ACC112 (cell line): ENCODE data around the gene FLT1.

Source experiments
- H2AFZ ChIP-seq: fragments of 200-600 bp; sonication (generic); one replicate; pipeline ENCODE4 v1.6.0; 2017; ENCODE audit warnings: antibody characterized with exemption, low read length; ENCODE audit not compliant: unreplicated experiment
- H3K27ac ChIP-seq: fragments of 200-600 bp; sonication (generic); 2 replicates; pipeline ENCODE4 v1.5.1; 2014; ENCODE audit warnings: low read depth, mild to moderate bottlenecking, antibody characterized with exemption, low read length, moderate library complexity
- H3K27me3 ChIP-seq: fragments of 200-600 bp; sonication (generic); 2 replicates; pipeline ENCODE4 v1.6.1; 2014; ENCODE audit warnings: mild to moderate bottlenecking, antibody characterized with exemption, low read length, moderate library complexity, mixed read lengths; ENCODE audit not compliant: insufficient read depth
- H3K36me3 ChIP-seq: fragments of 200-600 bp; sonication (generic); 2 replicates; pipeline ENCODE4 v1.6.1; 2016; ENCODE audit warnings: mild to moderate bottlenecking, antibody characterized with exemption, low read length, moderate library complexity, mixed read lengths; ENCODE audit not compliant: insufficient read depth
- H3K4me1 ChIP-seq: fragments of 200-600 bp; sonication (generic); one replicate; pipeline ENCODE4 v1.6.1; 2016; ENCODE audit warnings: low read length, mixed read lengths; ENCODE audit not compliant: insufficient read depth, unreplicated experiment, control insufficient read depth
- H3K4me3 ChIP-seq: fragments of 200-600 bp; sonication (generic); 2 replicates; pipeline ENCODE4 v1.5.1; 2014; ENCODE audit warnings: mild to moderate bottlenecking, low read depth, low read length
- H3K79me2 ChIP-seq: fragments of 200-600 bp; sonication (generic); one replicate; pipeline ENCODE4 v1.6.0; 2016; ENCODE audit warnings: low read length; ENCODE audit not compliant: control insufficient read depth, unreplicated experiment, insufficient read depth

Gene FLT1

DNA sequence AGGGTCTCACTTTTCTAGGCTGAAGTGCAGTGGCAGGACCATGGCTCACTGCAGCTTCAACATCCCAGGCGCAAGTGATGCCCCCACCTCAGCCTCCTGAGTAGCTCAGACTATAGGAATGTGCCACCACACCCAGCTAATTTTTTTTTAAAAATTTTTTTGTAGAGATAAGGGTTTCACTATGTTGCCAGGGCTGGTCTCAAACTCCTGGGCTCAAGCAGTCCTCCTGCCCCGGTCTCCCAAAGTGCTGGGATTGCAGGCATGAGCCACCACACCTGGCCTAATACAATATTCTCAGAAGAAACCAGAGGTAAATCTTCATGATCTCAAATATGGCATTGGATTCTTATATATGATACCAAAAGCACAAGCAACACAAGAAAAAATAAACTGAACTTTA lies 47.7 kb downstream of the FLT1 start:
- H3K36me3 ChIP-seq = no peaks in the 10 kb centered on the region
- no peak overlapping the region for H2AFZ ChIP-seq
- H3K27me3 ChIP-seq = peaks cover 18% of the 10 kb centered on the region; the same call in 1 of the 2 replicates
- no peak overlapping the region for H3K27ac ChIP-seq
- H3K79me2 ChIP-seq = no peaks in the 10 kb centered on the region
- peaks cover 3% of the 10 kb centered on the region for H3K4me1 ChIP-seq
- H3K4me3 ChIP-seq = no peak overlapping the region

DNA sequence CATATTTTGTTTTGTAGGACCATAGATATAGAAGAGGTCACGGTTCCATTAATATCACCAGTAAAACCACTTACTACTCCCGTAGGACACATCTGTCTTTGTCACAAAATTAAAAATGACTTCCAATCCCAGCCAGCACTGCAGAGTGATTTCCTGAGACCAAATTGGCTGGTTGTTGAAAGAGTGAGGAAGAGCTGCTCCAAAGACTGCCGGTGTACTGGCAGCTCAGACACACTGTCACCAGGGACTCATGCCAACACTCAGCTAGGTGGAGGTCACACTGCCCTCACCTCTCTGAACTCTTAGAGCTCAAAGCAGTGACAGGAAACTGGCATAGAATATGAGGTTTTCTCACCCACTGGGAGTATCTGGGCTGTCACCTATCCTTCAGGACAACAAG lies 52.1 kb downstream of the FLT1 start:
- H3K27ac ChIP-seq = no peak overlapping the region
- peaks cover 33% of the 10 kb centered on the region for H3K27me3 ChIP-seq
- no peaks in the 10 kb centered on the region for H3K4me1 ChIP-seq
- no peaks in the 10 kb centered on the region for H3K79me2 ChIP-seq
- H3K4me3 ChIP-seq = no peak overlapping the region
- H3K36me3 ChIP-seq = no peaks in the 10 kb centered on the region
- H2AFZ ChIP-seq = no peak overlapping the region

DNA sequence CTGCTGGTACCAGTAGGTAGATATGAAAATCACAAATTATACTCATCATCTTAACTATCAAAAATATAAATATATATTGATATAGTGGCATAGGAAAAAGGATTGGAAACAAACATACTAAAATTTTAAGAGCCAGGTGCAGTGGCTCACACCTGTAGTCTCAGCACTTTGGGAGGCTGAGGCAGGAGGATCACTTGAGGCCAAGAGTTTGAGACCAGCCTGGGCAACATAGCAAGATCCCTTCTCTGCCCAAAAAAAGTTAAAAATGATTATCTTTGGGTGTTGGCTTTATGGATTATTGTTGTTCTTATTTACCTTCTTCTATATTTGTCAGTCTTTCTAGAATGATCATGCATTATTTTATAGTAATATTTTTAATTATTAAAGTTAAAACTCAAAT lies 53.4 kb downstream of the FLT1 start:
- Histone ChIP-seq H3K79me2 (no peaks in the 10 kb centered on the region), H2AFZ (no peak overlapping the region), H3K4me1 (no peaks in the 10 kb centered on the region), H3K36me3 (no peaks in the 10 kb centered on the region), H3K27me3 (peaks cover 43% of the 10 kb centered on the region), H3K4me3 (no peak overlapping the region), H3K27ac (no peak overlapping the region)

DNA sequence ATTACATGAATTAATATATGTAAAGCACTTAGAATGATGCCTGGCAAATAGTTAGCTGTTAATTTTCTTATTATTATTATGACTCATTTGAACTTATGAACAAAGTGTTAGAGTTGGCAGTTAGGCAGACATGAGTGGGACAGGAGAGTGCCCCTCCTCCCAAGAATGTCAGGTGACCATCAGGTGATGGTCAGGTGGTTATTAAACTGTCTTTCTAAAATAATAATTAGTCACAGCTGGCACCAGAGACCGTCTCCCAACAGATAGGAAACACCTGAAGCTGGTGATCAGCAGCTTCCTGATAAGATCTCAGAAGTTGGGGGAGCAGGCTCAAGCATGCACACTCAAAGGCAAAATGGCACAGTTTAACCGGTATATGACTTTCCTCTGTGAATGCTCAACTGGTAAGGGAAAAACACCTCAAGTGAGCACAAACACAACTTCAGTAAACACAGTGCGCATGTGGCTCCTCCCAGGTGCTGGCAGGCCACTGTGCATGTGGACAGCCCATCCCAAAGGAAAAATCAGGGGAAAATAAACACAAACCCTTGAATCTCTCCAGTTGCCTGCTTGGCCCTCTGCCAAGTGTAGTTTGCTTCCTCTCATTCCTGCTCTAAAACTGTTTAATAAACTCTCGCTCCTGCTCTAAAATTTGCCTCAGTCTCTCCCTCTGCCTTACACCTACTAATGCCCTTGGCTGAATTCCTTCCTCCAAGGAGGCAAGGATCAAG lies 54.0 kb downstream of the FLT1 start:
- Histone ChIP-seq H3K79me2 (no peaks in the 10 kb centered on the region), H3K4me1 (no peaks in the 10 kb centered on the region), H3K36me3 (no peaks in the 10 kb centered on the region)

DNA sequence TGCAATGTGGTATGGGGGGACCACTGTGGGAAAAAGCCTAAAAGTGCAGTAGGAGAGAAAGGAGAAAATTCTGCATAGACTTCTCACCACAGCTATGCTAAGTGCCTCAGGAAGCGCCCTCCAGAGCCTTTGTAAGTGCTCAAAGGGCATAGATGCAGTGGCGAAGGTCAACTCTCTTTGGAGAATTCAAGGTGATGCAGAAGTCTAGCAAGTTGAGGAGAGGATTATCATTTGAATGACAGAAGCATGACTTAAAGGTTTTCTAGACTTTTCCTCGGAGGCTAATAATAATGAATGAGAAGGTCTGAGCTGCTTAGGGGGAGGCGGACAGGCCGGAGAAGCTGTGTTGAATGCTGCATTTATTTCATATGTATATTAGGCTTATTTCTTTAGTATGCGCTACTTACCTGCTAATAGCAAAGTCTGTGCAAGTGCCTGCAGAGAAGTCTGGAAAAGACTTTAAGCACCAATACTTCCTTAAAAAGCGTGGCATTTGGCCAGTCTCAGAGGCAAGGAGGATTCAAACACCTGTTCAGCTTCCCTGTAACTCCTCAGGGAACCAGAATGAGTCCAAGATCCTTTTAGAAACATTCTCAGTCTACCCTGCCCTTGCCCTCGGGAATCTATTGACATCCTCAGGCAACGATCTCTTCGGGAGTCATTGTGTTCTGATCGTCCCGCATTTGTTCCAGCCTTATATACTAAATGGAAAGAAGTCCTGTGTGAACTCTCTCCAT lies 56.2 kb downstream of the FLT1 start:
- H3K27ac ChIP-seq = no peak overlapping the region
- no peaks in the 10 kb centered on the region for H3K79me2 ChIP-seq
- no peak overlapping the region for H3K4me3 ChIP-seq
- no peaks in the 10 kb centered on the region for H3K36me3 ChIP-seq
- H3K27me3 ChIP-seq = peaks cover 49% of the 10 kb centered on the region
- no peak overlapping the region for H2AFZ ChIP-seq
- no peaks in the 10 kb centered on the region for H3K4me1 ChIP-seq

More for the DNA sequence above, 54.0 kb downstream of the FLT1 start:
- Histone ChIP-seq H3K4me3 (no peak overlapping the region), H3K27me3 (peaks cover 45% of the 10 kb centered on the region), H2AFZ (no peak overlapping the region), H3K27ac (no peak overlapping the region)

DNA sequence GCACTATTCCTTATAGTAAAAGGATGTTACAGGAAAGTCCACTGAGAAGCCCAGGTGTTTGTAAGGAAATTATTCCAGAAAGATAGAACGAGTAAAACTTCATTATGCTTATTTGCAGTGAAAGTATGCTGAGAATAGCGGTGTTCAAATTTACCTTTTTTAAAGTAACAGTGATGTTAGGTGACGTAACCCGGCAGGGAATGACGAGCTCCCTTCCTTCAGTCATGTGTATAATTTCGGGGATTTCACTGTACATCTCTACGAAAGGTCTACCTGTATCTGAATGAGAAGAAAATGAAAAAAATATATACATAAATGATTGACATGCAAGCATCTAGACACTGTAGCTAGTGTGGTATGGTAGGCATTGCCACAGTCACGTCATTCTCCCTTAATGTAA lies 56.9 kb downstream of the FLT1 start:
- H3K27ac ChIP-seq = no peak overlapping the region

DNA sequence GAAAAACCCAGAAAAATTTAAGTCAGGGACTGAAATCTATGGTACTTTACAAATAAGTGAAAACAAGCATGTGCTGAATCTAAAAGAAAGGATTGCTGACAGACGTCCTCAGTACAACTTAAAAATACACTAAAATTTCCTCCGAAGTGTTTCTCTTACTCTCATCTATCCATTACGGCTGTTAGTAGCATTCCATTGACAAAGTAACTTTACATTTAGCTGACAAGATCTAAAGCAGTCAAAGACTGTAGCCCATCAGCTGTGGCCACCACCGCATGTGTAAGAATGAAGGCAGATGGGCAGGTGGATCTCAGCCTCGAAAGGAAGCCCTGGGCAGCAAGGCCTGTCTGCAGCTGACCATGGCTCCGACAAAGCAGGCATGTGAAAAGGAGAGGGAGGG lies 59.0 kb downstream of the FLT1 start:
- Histone ChIP-seq H3K79me2 (no peaks in the 10 kb centered on the region), H3K36me3 (no peaks in the 10 kb centered on the region), H3K4me3 (no peak overlapping the region), H3K4me1 (no peaks in the 10 kb centered on the region), H3K27ac (no peak overlapping the region), H2AFZ (no peak overlapping the region), H3K27me3 (peaks cover 55% of the 10 kb centered on the region)

More for the DNA sequence above, 56.9 kb downstream of the FLT1 start:
- H3K36me3 ChIP-seq = no peaks in the 10 kb centered on the region
- H3K4me3 ChIP-seq = no peak overlapping the region
- H2AFZ ChIP-seq = no peak overlapping the region
- no peaks in the 10 kb centered on the region for H3K4me1 ChIP-seq
- no peaks in the 10 kb centered on the region for H3K79me2 ChIP-seq
- H3K27me3 ChIP-seq = peaks cover 49% of the 10 kb centered on the region

DNA sequence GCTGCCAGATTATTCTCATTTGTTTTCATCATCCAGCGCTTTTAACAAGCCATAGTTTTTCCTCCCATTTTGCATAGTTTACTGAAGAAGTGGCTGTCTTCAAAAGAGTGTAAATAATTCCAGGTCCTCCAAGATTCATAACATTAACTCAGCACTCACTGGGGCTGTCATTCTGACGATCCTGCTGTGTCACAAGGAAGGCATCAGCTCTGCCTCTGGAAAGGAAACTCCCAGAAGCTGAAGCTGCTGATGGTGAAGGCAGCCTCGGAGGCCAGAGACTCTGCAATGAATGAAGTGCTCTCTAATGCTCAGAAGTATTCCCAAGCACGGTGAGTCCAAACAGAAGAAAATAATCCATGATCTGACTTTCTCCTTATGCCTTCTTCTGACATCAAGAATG lies 60.0 kb downstream of the FLT1 start:
- Histone ChIP-seq H3K27ac (no peak overlapping the region), H3K4me3 (no peak overlapping the region), H3K27me3 (peaks cover 53% of the 10 kb centered on the region), H3K36me3 (no peaks in the 10 kb centered on the region), H2AFZ (no peak overlapping the region), H3K4me1 (no peaks in the 10 kb centered on the region), H3K79me2 (no peaks in the 10 kb centered on the region)

DNA sequence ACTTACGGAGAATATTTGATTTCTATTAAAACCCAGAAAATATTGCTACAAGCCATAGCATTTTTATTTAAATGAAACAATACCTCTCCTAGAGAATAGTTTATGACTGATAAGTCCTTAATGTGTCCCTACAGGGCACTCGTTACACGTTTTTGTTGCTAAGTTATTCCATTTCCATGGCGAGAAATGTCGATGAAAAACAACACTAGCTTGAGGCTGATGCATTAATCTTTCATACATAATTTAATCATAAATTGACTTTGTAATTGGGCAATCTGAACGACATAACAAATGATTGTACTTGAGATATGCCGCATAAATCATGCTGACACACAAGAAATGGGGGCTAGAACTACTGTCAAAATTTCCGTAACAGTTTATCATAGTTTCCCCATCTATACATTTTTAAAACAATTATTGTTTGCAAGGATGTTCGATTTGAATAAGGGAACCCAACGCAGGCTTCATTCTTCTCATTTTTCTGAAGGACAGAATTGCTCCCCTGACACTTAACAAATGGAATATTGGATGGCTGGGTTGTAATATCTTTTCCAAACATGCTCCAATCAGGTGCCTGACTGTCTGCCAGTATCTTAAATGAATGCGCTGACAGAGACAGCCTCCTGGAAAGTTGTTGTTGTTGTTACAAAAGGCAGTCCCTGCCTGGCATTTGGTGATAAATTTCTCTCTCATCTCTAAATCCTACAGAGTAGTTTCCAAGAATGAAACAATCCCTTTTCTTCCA lies 61.9 kb downstream of the FLT1 start:
- Histone ChIP-seq H2AFZ (no peak overlapping the region), H3K4me1 (no peaks in the 10 kb centered on the region), H3K27ac (no peak overlapping the region), H3K79me2 (no peaks in the 10 kb centered on the region), H3K27me3 (peaks cover 54% of the 10 kb centered on the region), H3K36me3 (no peaks in the 10 kb centered on the region), H3K4me3 (no peak overlapping the region)

DNA sequence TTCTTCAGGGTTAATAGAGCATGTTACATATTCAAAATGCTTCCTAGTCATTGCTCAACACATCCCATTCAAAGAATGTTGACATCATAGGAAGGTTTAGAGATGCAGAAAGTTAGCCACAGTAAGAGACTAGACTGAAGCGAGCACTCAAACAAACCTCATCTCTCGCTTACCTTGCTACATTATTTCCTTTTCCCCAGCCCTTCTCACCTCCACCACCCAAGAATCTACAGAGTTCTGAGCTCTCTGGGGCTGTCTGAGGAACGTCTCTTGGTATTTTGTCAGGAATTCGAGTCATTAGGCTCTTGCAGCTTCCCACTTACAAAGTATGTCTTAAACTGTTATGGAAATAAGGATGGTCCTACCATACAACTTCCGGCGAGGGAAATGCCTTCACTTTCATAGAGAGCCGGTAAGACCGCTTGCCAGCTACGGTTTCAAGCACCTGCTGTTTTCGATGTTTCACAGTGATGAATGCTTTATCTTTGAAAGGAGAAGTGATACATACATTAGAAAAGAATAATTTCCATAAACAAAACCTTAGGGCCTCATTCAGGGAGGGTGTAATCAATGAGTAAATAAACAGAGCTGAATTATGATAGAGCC lies 65.1 kb downstream of the FLT1 start:
- H3K4me1 ChIP-seq = no peaks in the 10 kb centered on the region
- peaks cover 34% of the 10 kb centered on the region for H3K27me3 ChIP-seq
- H3K27ac ChIP-seq = no peak overlapping the region
- H3K79me2 ChIP-seq = no peaks in the 10 kb centered on the region
- H3K4me3 ChIP-seq = no peak overlapping the region
- H3K36me3 ChIP-seq = no peaks in the 10 kb centered on the region
- no peak overlapping the region for H2AFZ ChIP-seq
